Activated naive CD8-positive, alpha-beta T cell treated with anti-CD3 and anti-CD28 coated beads, Interleukin-2, amount 50 U/mL, for 24 hours (primary cell): Measurements from ENCODE around the gene HMGCS1.
"Not testable (repeated sequence)": the region's sequence is repeated elsewhere in the genome, so short reads cannot be mapped to it uniquely, and the experiment has no call there.

ENCODE experiments used
- ATAC-seq: fragments of 150-1000 bp; cut with Tn5 transposase; one replicate; pipeline ENCODE4 v1.10.0; 2021
- DNase-seq: peaks from one replicate; pipeline ENCODE4 v3.0.0; 2021
- H3K27ac Mint-ChIP-seq: one replicate; pipeline ENCODE4 v1.8.0; 2021; ENCODE audit warnings: mild to moderate bottlenecking, mixed read lengths
- H3K27me3 Mint-ChIP-seq: one replicate; pipeline ENCODE4 v1.8.0; 2021; ENCODE audit warnings: mixed read lengths
- H3K36me3 Mint-ChIP-seq: one replicate; pipeline ENCODE4 v1.8.0; 2021; ENCODE audit warnings: low read depth, mixed read lengths
- H3K4me1 Mint-ChIP-seq: one replicate; pipeline ENCODE4 v1.8.0; 2021; ENCODE audit warnings: mixed read lengths
- H3K4me3 Mint-ChIP-seq: one replicate; pipeline ENCODE4 v1.8.0; 2021; ENCODE audit warnings: mild to moderate bottlenecking, moderate library complexity, mixed read lengths
- H3K9me3 Mint-ChIP-seq: one replicate; pipeline ENCODE4 v1.8.0; 2021; ENCODE audit warnings: mixed read lengths

HMGCS1 gene

DNA sequence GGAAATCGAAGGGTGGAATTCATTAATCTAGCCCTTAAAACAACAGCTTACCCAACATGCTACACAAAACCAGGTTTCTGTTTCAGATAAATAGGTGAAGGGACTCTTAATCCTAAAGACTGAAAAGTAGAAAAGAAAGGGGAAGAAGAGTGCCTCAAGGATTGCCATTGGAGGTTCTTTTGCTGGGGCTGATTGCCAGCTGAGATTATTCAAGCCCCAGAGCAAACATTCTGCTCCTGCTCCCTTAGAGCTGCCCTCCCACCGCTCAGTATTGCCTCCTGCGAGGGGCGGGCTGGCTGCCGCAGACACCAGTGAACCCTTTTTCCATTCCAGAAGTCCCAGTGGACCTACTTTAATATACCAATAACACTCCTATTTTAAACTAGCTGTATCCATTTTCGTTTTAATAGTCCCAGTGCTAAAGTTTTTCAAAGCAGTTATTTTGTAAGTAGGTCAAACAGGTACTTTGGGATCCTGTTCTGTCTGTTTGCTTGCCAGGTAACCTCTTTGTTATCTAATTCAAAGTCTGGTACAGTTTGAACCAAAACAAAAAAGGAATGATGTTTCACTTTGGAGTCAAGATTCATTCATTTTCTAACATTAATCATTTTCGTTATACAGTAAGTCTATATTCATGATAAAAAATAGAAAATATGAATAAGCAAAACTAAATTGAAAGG lies 38.6 kb downstream of the HMGCS1 start:
- H3K4me3 Mint-ChIP-seq, result no peak overlapping the region
- no peaks in the 10 kb centered on the region for H3K9me3 Mint-ChIP-seq
- ATAC-seq (no peak), DNase-seq (no peak)
- H3K27me3 Mint-ChIP-seq, result peaks cover 7% of the 10 kb centered on the region
- H3K27ac Mint-ChIP-seq, result no peak overlapping the region
- no peaks in the 10 kb centered on the region for H3K36me3 Mint-ChIP-seq
- H3K4me1 Mint-ChIP-seq, result no peaks in the 10 kb centered on the region

- Mint-ChIP-seq H3K4me3 (no peak overlapping the region), H3K4me1 (no peaks in the 10 kb centered on the region), H3K27me3 (peaks cover 7% of the 10 kb centered on the region), H3K27ac (no peak overlapping the region), H3K9me3 (no peaks in the 10 kb centered on the region), H3K36me3 (no peaks in the 10 kb centered on the region)
- ATAC-seq (no peak), DNase-seq (no peak)
Observed at GRCh38 chr5:43273552-43273951, 39.7 kb downstream of the HMGCS1 start.

DNA sequence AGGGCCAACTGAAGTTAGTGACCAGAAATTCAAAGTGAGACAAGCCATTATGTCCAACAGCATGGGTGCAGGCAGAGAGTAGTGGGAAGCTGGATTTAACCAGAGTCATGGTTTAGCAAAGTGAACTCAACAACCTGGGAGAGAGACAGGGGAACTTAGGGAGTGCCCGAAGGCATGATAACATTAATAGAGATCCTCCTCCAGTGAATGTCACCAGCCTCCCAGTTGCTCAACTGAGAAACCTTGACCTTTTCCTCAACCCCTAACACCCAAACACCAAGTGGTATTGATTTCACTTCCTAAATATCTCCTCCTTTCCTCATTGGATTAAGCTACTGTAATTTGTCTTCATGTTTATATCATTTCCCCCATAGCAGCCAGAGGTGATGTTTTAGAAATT lies 42.6 kb downstream of the HMGCS1 start:
- Mint-ChIP-seq H3K4me1 (no peaks in the 10 kb centered on the region), H3K36me3 (no peaks in the 10 kb centered on the region), H3K9me3 (peaks cover 11% of the 10 kb centered on the region), H3K27me3 (peaks cover 20% of the 10 kb centered on the region), H3K4me3 (no peak overlapping the region), H3K27ac (no peak overlapping the region)
- ATAC-seq (no peak), DNase-seq (no peak)

- Mint-ChIP-seq H3K4me3 (no peak overlapping the region), H3K27me3 (peaks cover 35% of the 10 kb centered on the region), H3K36me3 (no peaks in the 10 kb centered on the region), H3K27ac (no peak overlapping the region), H3K4me1 (no peaks in the 10 kb centered on the region), H3K9me3 (peaks cover 11% of the 10 kb centered on the region)
- no peak for ATAC-seq
- no peak for DNase-seq
Observed at GRCh38 chr5:43268188-43268820, 44.9 kb downstream of the HMGCS1 start.

GRCh38 chr5:43262269-43262668 lies 50.9 kb downstream of the HMGCS1 start:
- not testable (repeated sequence) for DNase-seq, H3K27ac Mint-ChIP-seq, H3K4me3 Mint-ChIP-seq, H3K36me3 Mint-ChIP-seq, H3K4me1 Mint-ChIP-seq, ATAC-seq
- Mint-ChIP-seq H3K9me3 (peaks cover 15% of the 10 kb centered on the region), H3K27me3 (peaks cover 28% of the 10 kb centered on the region)

DNA sequence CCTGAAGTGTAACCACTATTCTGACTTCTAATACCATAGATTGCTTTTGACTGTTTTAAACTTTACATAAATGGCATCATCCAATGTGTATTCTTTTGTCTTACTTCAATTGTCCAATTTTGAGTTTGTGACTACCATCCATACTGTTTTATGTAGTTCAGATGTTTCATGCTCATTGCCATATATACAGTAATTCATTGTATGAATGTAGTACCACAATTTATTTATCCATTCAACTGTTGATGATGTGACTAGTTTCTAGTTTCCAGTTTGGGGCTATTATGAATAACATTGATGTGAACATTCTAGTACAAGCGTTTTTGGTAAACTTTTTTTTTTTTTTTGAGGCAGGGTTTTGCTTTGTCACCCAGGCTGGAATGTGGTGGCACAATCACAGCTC lies 55.1 kb downstream of the HMGCS1 start:
- DNase-seq, result no peak
- peaks cover 2% of the 10 kb centered on the region for H3K4me1 Mint-ChIP-seq
- H3K36me3 Mint-ChIP-seq, result no peaks in the 10 kb centered on the region
- peaks cover 6% of the 10 kb centered on the region for H3K9me3 Mint-ChIP-seq
- no peak overlapping the region for H3K27ac Mint-ChIP-seq
- H3K4me3 Mint-ChIP-seq, result no peak overlapping the region
- ATAC-seq, result no peak
- H3K27me3 Mint-ChIP-seq, result peaks cover 12% of the 10 kb centered on the region

DNA sequence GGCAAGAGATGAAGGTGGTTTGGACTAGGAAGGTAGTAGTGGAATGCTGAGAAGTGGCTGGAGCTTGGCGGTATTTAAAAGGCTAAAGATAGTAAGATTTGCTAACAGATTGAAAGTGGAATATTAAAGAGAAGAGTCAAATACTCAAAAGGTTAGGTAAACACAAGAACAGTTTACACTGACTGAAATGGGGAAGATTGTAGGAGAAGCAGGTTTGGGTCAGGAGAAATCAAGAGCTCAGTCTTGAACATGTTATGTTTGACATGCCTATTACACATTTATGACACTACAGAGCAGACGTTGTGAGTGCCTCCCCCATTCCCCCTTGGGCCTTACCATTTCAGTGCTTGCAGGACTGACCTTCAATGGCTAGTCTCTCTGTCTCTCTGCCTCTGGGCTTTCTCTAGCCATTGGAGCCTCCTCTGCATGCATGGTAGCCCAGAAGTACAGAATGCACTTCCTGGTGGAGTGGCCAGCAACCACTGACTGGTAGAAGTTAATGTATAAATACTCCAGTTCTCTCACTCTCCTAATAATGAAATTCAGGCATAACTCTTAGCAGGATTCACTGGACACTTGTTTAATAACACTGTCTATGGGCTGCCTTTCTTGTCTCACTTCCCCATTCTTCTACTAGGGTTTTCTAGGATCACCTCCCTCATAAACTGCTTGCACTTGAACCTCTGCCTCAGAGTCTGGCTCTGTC lies 56.8 kb downstream of the HMGCS1 start:
- Mint-ChIP-seq H3K4me1 (peaks cover 2% of the 10 kb centered on the region), H3K4me3 (no peak overlapping the region), H3K9me3 (peaks cover 6% of the 10 kb centered on the region), H3K27me3 (peaks cover 12% of the 10 kb centered on the region), H3K36me3 (no peaks in the 10 kb centered on the region), H3K27ac (no peak overlapping the region)
- ATAC-seq, result no peak
- DNase-seq, result no peak

GRCh38 chr5:43255704-43256103 lies 57.5 kb downstream of the HMGCS1 start:
- Mint-ChIP-seq H3K4me1 (peaks cover 2% of the 10 kb centered on the region), H3K27me3 (peaks cover 12% of the 10 kb centered on the region), H3K4me3 (no peak overlapping the region), H3K9me3 (peaks cover 6% of the 10 kb centered on the region), H3K36me3 (no peaks in the 10 kb centered on the region), H3K27ac (no peak overlapping the region)
- ATAC-seq, result no peak
- no peak for DNase-seq

DNA sequence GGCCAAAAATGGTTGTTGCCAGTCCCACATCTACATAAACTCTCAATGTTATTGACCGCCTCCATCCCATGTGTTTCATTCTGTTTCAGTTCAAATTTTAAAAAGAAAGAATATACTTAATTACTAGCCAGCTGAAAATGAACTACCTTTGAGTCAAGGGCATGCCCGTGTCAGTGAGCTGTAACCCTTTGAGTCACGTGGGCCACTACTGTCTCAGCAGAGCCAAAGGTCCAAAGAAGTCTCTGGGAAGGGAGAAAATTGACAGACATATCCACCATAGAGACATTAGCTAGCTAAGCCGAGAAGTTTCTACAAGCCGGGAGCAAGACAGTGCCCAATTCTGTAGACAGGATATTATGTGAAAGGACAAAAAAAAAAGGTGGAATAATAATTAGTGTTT lies 61.5 kb downstream of the HMGCS1 start:
- Mint-ChIP-seq H3K27ac (no peak overlapping the region), H3K36me3 (no peaks in the 10 kb centered on the region), H3K4me1 (no peaks in the 10 kb centered on the region), H3K9me3 (no peaks in the 10 kb centered on the region), H3K4me3 (no peak overlapping the region), H3K27me3 (peaks cover 13% of the 10 kb centered on the region)
- ATAC-seq, result no peak
- no peak for DNase-seq

GRCh38 chr5:43245724-43246385 lies 67.4 kb downstream of the HMGCS1 start:
- no peak for ATAC-seq
- Mint-ChIP-seq H3K36me3 (no peaks in the 10 kb centered on the region), H3K4me1 (no peaks in the 10 kb centered on the region), H3K27me3 (peaks cover 10% of the 10 kb centered on the region), H3K4me3 (no peak overlapping the region), H3K9me3 (no peaks in the 10 kb centered on the region), H3K27ac (no peak overlapping the region)
- DNase-seq, result no peak

- H3K9me3 Mint-ChIP-seq, result no peaks in the 10 kb centered on the region
- no peak overlapping the region for H3K27ac Mint-ChIP-seq
- no peak overlapping the region for H3K4me3 Mint-ChIP-seq
- H3K27me3 Mint-ChIP-seq, result peaks cover 10% of the 10 kb centered on the region
- H3K4me1 Mint-ChIP-seq, result no peaks in the 10 kb centered on the region
- ATAC-seq (no peak), DNase-seq (no peak)
- H3K36me3 Mint-ChIP-seq, result no peaks in the 10 kb centered on the region
Observed at GRCh38 chr5:43244823-43245565, 68.2 kb downstream of the HMGCS1 start.

DNA sequence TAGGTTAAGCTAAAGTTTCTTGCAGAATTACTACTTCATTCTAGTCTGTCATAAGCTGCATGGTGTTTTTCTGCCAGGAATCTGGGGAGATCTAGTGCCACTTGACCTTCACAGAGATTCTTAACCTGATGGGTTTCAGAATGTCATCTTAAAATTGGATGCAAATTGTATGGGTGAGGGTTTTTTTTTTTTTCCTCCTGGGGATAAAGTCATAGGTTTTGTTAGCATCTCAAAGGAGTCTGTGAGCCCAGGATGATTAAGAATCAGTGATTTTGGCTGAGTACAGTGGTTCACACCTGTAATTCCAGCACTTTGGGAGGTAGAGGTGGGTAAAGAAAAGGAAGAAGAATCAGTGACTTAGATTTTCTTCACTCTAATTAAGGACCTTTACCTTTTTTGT lies 69.9 kb downstream of the HMGCS1 start:
- no peaks in the 10 kb centered on the region for H3K9me3 Mint-ChIP-seq
- H3K27ac Mint-ChIP-seq, result no peak overlapping the region
- H3K27me3 Mint-ChIP-seq, result peaks cover 7% of the 10 kb centered on the region
- DNase-seq (no peak), ATAC-seq (no peak)
- H3K36me3 Mint-ChIP-seq, result no peaks in the 10 kb centered on the region
- no peak overlapping the region for H3K4me3 Mint-ChIP-seq
- no peaks in the 10 kb centered on the region for H3K4me1 Mint-ChIP-seq

GRCh38 chr5:43242196-43242595 lies 71.0 kb downstream of the HMGCS1 start:
- Mint-ChIP-seq H3K9me3 (no peaks in the 10 kb centered on the region), H3K36me3 (no peaks in the 10 kb centered on the region), H3K4me3 (no peak overlapping the region), H3K27ac (no peak overlapping the region), H3K27me3 (peaks cover 7% of the 10 kb centered on the region), H3K4me1 (no peaks in the 10 kb centered on the region)
- DNase-seq, result no peak
- no peak for ATAC-seq
